GM10266 (cell line): ENCODE results near the gene ESYT2.

Experiments
- DNase-seq: peaks from one replicate; pipeline ENCODE4 v3.0.0; 2012; ENCODE audit errors: extremely low spot score
- TF ChIP-seq, protein P1 (sequence below): IDR thresholded peaks from 2 replicates; pipeline ENCODE4 v1.5.1; 2012; ENCODE audit warnings: mild to moderate bottlenecking, low read depth; ENCODE audit not compliant: control insufficient read depth, insufficient read depth; ENCODE audit errors: missing control alignments

The ESYT2 gene

DNA sequence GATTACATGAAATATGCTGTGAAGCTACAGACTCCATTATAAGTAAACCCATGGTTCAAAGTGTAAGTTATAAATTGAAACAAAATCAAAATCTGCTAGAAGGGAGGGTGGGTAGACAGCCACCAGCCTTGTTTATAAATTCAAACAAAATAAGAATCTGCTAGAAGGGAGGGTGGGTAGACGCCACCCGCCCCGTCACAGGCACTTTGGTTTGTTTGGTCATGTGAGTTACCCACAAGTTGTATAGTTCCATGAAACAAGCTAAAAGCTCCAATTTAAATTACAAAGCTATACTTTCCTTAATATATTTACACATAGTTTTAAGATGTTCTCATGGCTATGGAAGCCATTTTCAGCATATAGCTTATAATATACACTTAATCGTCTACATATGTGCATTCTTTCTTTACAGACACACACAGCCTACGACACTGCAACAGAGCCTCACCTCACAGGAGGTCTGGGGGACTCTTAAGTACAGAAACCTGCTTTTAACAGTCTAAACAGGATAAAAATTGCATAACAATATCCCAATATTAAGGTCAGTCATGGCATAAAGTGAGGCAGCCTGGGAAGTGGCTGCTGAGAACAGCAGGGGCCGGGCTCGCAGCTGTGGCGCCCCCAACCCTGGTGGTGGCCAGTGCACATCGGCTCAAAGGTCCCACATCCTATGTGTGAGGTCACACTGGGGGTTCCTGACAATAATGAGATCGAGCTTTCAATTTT lies 96.7 kb downstream of the ESYT2 start:
- TF ChIP-seq, protein P1, sequence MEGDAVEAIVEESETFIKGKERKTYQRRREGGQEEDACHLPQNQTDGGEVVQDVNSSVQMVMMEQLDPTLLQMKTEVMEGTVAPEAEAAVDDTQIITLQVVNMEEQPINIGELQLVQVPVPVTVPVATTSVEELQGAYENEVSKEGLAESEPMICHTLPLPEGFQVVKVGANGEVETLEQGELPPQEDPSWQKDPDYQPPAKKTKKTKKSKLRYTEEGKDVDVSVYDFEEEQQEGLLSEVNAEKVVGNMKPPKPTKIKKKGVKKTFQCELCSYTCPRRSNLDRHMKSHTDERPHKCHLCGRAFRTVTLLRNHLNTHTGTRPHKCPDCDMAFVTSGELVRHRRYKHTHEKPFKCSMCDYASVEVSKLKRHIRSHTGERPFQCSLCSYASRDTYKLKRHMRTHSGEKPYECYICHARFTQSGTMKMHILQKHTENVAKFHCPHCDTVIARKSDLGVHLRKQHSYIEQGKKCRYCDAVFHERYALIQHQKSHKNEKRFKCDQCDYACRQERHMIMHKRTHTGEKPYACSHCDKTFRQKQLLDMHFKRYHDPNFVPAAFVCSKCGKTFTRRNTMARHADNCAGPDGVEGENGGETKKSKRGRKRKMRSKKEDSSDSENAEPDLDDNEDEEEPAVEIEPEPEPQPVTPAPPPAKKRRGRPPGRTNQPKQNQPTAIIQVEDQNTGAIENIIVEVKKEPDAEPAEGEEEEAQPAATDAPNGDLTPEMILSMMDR = no peak
- no peak for DNase-seq

DNA sequence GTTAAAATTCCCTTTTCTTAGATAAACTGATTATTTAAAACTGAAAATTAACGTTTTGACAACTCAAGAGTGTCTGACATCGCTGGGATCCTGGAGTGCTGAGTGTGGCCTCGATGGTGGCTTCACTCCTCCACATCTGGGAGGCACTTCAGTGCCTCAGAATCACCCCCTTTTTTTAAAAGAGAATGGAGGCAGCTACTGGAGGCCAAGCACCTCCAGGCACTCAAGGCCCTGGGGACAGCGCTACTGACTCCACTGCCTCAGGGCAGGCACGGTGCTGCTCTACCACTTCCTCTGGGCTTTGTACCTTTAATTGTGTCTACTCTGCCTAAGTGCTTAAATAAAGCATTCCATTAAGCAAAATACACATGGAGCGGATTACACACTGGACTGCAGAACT lies 97.5 kb downstream of the ESYT2 start:
- DNase-seq = no peak
- TF ChIP-seq, protein P1 = no peak

DNA sequence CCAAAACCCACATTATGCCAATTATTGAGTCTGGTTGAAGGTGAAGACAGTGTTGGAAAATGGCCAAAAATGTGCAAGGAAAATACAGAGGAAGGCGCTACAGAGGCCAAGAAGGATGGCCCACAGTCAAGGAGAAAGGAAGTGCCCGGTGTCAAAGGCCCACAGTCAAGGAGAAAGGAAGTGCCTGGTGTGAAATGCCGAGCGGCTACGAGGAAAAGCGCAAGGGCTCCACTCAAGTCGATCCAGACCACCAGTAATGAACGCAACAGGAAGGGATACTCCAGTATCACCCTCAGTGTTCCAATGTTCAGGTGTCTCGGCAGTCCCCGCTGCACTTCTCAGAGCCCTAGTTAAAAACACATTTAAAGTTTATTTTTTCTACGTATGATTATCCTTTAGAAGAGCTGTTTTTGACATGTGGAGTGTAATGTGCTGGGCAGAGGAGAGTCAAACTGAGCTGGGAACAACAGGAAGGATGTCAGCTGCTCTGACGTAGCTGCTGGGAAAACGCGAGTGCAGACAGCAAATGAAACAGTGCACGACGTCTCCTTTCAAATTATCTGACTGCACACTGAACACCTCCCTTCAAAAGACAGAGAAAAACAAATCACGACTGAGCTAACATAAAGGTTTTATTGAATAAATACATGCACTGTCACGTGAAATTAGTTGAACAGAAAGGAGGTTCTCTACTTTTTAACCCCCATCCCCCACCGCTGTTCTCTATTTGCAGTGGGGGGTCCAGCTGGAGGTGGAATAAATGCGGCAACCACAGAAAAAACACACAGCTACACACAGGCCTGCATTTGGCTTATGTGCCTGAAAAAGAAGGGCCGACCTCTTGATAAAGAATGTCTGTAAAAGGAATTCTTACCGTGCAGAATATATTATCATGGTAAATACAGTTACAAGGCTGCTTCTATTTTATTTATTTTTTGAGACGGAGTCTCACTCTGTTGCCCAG lies 98.6 kb downstream of the ESYT2 start:
- TF ChIP-seq, protein P1 = no peak
- no peak for DNase-seq

DNA sequence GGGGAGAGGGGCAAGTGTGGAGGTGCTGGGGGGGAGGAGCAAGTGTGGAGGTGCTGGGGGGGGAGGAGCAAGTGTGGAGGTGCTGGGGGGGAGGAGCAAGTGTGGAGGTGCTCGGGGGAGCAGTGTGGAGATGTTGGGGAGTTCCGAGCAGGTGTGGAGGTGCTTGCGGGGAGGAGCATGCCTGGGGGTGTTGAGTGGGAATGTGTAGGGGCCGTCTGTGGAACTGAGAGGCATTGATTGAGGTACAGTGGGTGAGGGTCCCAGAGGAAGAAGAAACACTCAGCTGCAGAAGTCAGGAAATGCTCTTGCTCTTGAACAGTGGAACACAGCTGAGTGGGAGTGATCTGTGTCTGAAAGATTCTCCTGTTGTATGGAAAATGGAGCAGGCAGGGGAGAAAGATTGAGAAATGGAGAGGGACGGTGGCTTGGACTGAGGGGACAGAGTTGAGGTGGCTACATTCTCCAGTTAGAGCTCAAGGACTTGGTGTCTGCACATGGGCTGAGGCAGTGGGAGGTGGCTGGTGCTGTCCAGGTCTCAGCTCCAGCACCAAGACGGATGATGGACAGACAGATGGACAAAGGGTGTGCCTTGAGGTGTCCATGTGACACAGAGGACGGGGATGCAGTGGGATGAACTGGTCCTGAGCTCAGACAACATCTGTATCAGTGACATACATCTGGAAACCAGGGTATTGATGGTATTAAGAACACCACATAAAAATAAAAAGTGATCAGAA lies 99.5 kb downstream of the ESYT2 start:
- TF ChIP-seq, protein P1 = no peak
- no peak for DNase-seq

DNA sequence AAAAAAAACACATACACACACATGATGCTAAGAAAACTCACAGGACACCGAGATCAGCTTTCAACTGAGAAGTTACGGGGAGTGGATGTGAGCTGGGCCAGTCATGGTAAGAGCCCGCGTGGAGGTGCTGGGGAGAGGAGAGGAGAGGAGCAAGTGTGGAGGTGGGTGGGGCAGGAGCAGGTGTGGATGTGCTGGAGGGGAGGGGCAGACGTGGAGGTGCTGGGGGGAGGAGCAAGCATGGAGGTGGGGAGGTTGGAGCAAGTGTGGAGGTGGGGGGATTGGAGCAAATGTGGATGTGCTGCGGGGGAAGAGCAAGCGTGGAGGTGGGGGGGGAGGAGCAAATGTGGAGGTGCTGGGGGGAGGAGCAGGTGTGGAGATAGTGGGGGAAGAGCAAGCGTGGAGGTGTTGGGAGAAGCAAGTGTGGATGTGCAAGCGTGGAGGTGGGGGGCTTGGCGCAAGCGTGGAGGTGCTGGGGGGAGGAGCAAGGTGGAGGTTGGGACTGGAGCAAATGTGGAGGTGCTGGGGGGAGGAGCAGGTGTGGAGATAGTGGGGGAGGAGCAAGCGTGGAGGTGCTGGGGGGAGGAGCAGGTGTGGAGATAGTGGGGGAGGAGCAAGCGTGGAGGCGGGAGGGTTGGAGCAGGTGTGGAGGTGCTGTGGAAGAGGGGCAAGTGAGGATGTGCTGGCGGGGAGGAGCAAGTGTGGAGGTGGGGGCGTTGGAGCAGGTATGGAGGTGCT lies 100.2 kb downstream of the ESYT2 start:
- TF ChIP-seq, protein P1 = no peak
- DNase-seq = no peak

DNA sequence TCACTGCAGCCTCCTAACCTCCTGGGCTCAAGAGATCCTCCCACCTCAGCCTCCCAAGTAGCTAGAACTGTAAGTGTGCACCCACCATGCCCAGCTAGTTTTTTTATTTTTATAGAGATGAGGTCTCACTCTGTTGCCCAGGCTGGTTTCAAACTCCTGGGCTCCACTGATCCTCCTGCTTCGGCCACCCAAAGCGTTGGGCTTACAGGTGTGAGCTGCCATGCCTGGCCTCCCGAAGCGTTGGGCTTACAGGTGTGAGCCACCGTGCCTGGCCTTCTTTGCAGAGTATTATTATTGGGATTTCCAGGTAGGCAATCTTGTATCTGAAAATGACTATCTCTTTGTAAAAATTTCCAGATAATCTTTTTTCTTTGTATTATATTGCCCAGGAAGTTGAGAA lies 101.6 kb downstream of the ESYT2 start:
- TF ChIP-seq, protein P1 = no peak
- no peak for DNase-seq
